Liver (tissue), 9 donors: Measurements from ENCODE around the gene CITED1. TPM values are rescaled to one million over a fixed set of nuclear protein-coding genes. Genes with fewer than 3 reads are reported as not detected.

Source experiments
- DNase-seq: peaks from one replicate; pipeline ENCODE4 v3.0.0-alpha.2; 2017; ENCODE audit warnings: low spot score
- H3K27ac ChIP-seq, 2 donors: one replicate each; pipeline ENCODE4 v1.7.0; 2013; ENCODE audit warnings: inconsistent platforms in 2 of 2, low read length in 2 of 2, control low read depth in 1 of 2, low read depth in 1 of 2, mild to moderate bottlenecking in 1 of 2
- H3K27me3 ChIP-seq, 4 donors: one replicate each; pipeline versions ENCODE4 v1.6.1 to v1.7.0; 2013; ENCODE audit warnings: low read length in 3 of 4, inconsistent platforms in 1 of 4, mild to moderate bottlenecking in 1 of 4, moderate library complexity in 1 of 4; ENCODE audit not compliant: control insufficient read depth in 4 of 4, insufficient read depth in 4 of 4
- H3K36me3 ChIP-seq, 4 donors: one replicate each; pipeline versions ENCODE4 v1.6.1 to v1.7.0; 2013; ENCODE audit warnings: low read length in 3 of 4, mild to moderate bottlenecking in 3 of 4, low read depth in 1 of 4, moderate library complexity in 1 of 4; ENCODE audit not compliant: control insufficient read depth in 4 of 4, insufficient read depth in 3 of 4
- H3K4me1 ChIP-seq, 4 donors: one replicate each; pipeline versions ENCODE4 v1.6.1 to v1.7.0; 2013; ENCODE audit warnings: low read length in 3 of 4, mild to moderate bottlenecking in 3 of 4, moderate library complexity in 1 of 4; ENCODE audit not compliant: control insufficient read depth in 4 of 4, insufficient read depth in 4 of 4
- H3K4me3 ChIP-seq, 3 donors: one replicate each; pipeline versions ENCODE4 v1.6.1 to v1.7.0; 2013; ENCODE audit warnings: low read length in 3 of 3, control low read depth in 1 of 3, low read depth in 1 of 3, mild to moderate bottlenecking in 1 of 3
- H3K9ac ChIP-seq, 2 donors: one replicate each; pipeline ENCODE4 v1.7.0; 2013; ENCODE audit warnings: low read length in 2 of 2, mild to moderate bottlenecking in 2 of 2, moderate library complexity in 2 of 2, control low read depth in 1 of 2, low read depth in 1 of 2
- H3K9me3 ChIP-seq, 4 donors: one replicate each; pipeline versions ENCODE4 v1.6.1 to v1.7.0; 2013; ENCODE audit warnings: low read length in 3 of 4; ENCODE audit not compliant: control insufficient read depth in 4 of 4
- ATF3 ChIP-seq: IDR thresholded peaks from 2 replicates; pipeline ENCODE4 v1.6.1; 2016; ENCODE audit warnings: antibody characterized with exemption
- CTCF ChIP-seq: fragments of 150-350 bp; IDR thresholded peaks from 2 replicates; pipeline ENCODE4 v1.5.1; 2017; ENCODE audit warnings: improper control_type of control experiment, low read depth, low read length; ENCODE audit not compliant: missing input control
- EGR1 ChIP-seq, 2 donors: IDR thresholded peaks; 2 replicates each; pipeline ENCODE4 v1.6.1; 2016 to 2018; ENCODE audit warnings: antibody characterized with exemption in 2 of 2, low read depth in 2 of 2
- FOXA1 ChIP-seq: IDR thresholded peaks from 2 replicates; pipeline ENCODE4 v1.6.1; 2016; ENCODE audit warnings: antibody characterized with exemption
- FOXA2 ChIP-seq: IDR thresholded peaks from 2 replicates; pipeline ENCODE4 v1.6.1; 2016; ENCODE audit warnings: antibody characterized with exemption
- GABPA ChIP-seq, 2 donors: IDR thresholded peaks in 1 of 2; conservative IDR thresholded peaks in 1 of 2; 2 replicates each; pipeline ENCODE4 v1.6.1; 2016; ENCODE audit warnings: antibody characterized with exemption in 2 of 2, mild to moderate bottlenecking in 1 of 2, moderate library complexity in 1 of 2
- HNF4A ChIP-seq, 2 donors: conservative IDR thresholded peaks; 2 replicates each; pipeline ENCODE4 v1.6.1; 2016; ENCODE audit warnings: antibody characterized with exemption in 2 of 2, mild to moderate bottlenecking in 2 of 2
- HNF4G ChIP-seq: IDR thresholded peaks from 2 replicates; pipeline ENCODE4 v1.6.1; 2016; ENCODE audit warnings: antibody characterized with exemption
- JUND ChIP-seq, 2 donors: IDR thresholded peaks; 2 replicates each; pipeline ENCODE4 v1.6.1; 2016; ENCODE audit warnings: antibody characterized with exemption in 2 of 2
- MAX ChIP-seq: IDR thresholded peaks from 2 replicates; pipeline ENCODE4 v1.6.1; 2016; ENCODE audit warnings: antibody characterized with exemption
- NR2F2 ChIP-seq: IDR thresholded peaks from 2 replicates; pipeline ENCODE4 v1.6.1; 2016; ENCODE audit warnings: antibody characterized with exemption
- RAD21 ChIP-seq, 2 donors: IDR thresholded peaks; 2 replicates each; pipeline ENCODE4 v1.6.1; 2016; ENCODE audit warnings: antibody characterized with exemption in 2 of 2, mild to moderate bottlenecking in 2 of 2
- REST ChIP-seq: IDR thresholded peaks from 2 replicates; pipeline ENCODE4 v1.6.1; 2016; ENCODE audit warnings: antibody characterized with exemption, mild to moderate bottlenecking
- RXRA ChIP-seq, 2 donors: IDR thresholded peaks; 2 replicates each; pipeline ENCODE4 v1.6.1; 2017 to 2018; ENCODE audit warnings: antibody characterized with exemption in 2 of 2, mild to moderate bottlenecking in 1 of 2
- SP1 ChIP-seq: IDR thresholded peaks from 2 replicates; pipeline ENCODE4 v1.6.1; 2018; ENCODE audit warnings: antibody characterized with exemption, mild to moderate bottlenecking
- TAF1 ChIP-seq: conservative IDR thresholded peaks from 2 replicates; pipeline ENCODE4 v1.6.1; 2016; ENCODE audit warnings: antibody characterized with exemption, mild to moderate bottlenecking
- YY1 ChIP-seq: IDR thresholded peaks from 2 replicates; pipeline ENCODE4 v1.6.1; 2016; ENCODE audit warnings: antibody characterized with exemption, mild to moderate bottlenecking
- ZBTB33 ChIP-seq: IDR thresholded peaks from 2 replicates; pipeline ENCODE4 v1.6.1; 2016; ENCODE audit warnings: antibody characterized with exemption
- WGBS: extraction: QIAGEN DNeasy Blood & Tissue Kit; methylation state at CpG from one replicate; pipeline ENCODE4 v1.1.7; 2013; 5-methylcytosine and 5-hydroxymethylcytosine counted together
- polyA plus RNA-seq, 2 donors: library from polyadenylated mRNA; stranded (reverse) in 1 of 2; unstranded in 1 of 2; fragments of 200-250 nt in 1 of 2; fragments of >200 nt in 1 of 2; fragmentation: Nextera tagmentation in 1 of 2; extraction: Ambion mirVana in 1 of 2; gene quantifications; one replicate each; pipeline versions ENCODE4 v1.2.1 to v1.2.3, GENCODE V29; 2013 to 2015
- total RNA-seq, 2 donors: library from RNA; depleted of rRNA; stranded (reverse); fragments of >200 nt; gene quantifications; one replicate each; pipeline ENCODE4 v1.2.3, GENCODE V29; 2014
- donor health status: healthy.
- donor health status: healthy.
- donor health status: healthy.
- donor health status: healthy.
- donor health status: healthy.

The CITED1 gene
- total and polyA plus RNA-seq, 4 donors = 0.09 TPM; not detected in 3

- no peak overlapping the region for H3K4me3 ChIP-seq
- no peaks in the 10 kb centered on the region for H3K4me1 ChIP-seq
- H3K36me3 ChIP-seq = no peaks in the 10 kb centered on the region
- TF ChIP-seq ZBTB33 (no peak), ATF3 (no peak), RAD21 (IDR thresholded peaks at IDR 0.05) (no peak), EGR1 (IDR thresholded peaks at IDR 0.05; ENCODE audit: low read depth in 2 of 2) (no peak), FOXA1 (no peak), YY1 (no peak), HNF4A (conservative IDR thresholded peaks at IDR 0.05) (no peak), MAX (no peak), NR2F2 (no peak), SP1 (no peak), TAF1 (no peak), RXRA (IDR thresholded peaks at IDR 0.05) (no peak), CTCF (no peak), GABPA (IDR thresholded peaks at IDR 0.05 in 1 of 2, conservative IDR thresholded peaks at IDR 0.05 in 1 of 2) (no peak), FOXA2 (no peak), HNF4G (no peak), REST (no peak)
- 28% methylated on average over 17 of the region's 17 CpGs for WGBS
- no peak overlapping the region for H3K9ac ChIP-seq
- no peaks in the 10 kb centered on the region for H3K27me3 ChIP-seq
- DNase-seq = no peak
- no peak overlapping the region for H3K27ac ChIP-seq
- no peaks in the 10 kb centered on the region for H3K9me3 ChIP-seq
These were observed 50.9 kb downstream of the CITED1 start for GRCh38 chrX:72254816-72255215.

GRCh38 chrX:72253686-72254085 is 52.0 kb downstream of the CITED1 start:
- Histone ChIP-seq H3K36me3 (no peaks in the 10 kb centered on the region), H3K27ac (no peak overlapping the region), H3K9me3 (no peaks in the 10 kb centered on the region), H3K27me3 (no peaks in the 10 kb centered on the region), H3K4me1 (no peaks in the 10 kb centered on the region), H3K4me3 (no peak overlapping the region), H3K9ac (no peak overlapping the region)
- DNase-seq = no peak
- no peak for TF ChIP-seq CTCF
- TF ChIP-seq JUND (IDR thresholded peaks at IDR 0.05) = no peak
- TF ChIP-seq REST = no peak
- no peak for TF ChIP-seq GABPA (IDR thresholded peaks at IDR 0.05 in 1 of 2, conservative IDR thresholded peaks at IDR 0.05 in 1 of 2)
- no peak for TF ChIP-seq NR2F2
- no peak for TF ChIP-seq EGR1 (IDR thresholded peaks at IDR 0.05; ENCODE audit: low read depth in 2 of 2)
- no peak for TF ChIP-seq YY1
- no peak for TF ChIP-seq RAD21 (IDR thresholded peaks at IDR 0.05)
- TF ChIP-seq TAF1 = no peak
